WTC11 (cell line): ENCODE data around the gene KIF3A. TPM values are rescaled to one million over a fixed set of nuclear protein-coding genes. Genes with fewer than 3 reads are reported as not detected.

Experiments used
- ATAC-seq: fragments of 200-7000 bp; cut with Tn5 transposase; 2 replicates; pipeline ENCODE4 v1.10.0; 2021; ENCODE audit warnings: mild to moderate bottlenecking, moderate library complexity
- CTCF ChIA-PET: fragments of 300-600 bp; sonication (Branson Sonifier 250); formaldehyde crosslinking; loops from one replicate; lab custom pipeline; 2021; ENCODE audit warnings: antibody characterized with exemption; lab: Charles Lee
- POLR2A ChIA-PET: fragments of 350-600 bp; sonication (Branson Sonifier 250); formaldehyde crosslinking; loops from one replicate; lab custom pipeline; 2021; ENCODE audit warnings: antibody characterized with exemption; lab: Charles Lee
- DNase-seq: peaks from one replicate; pipeline ENCODE4 v3.0.0; 2021; ENCODE audit warnings: low spot score
- H3K27ac Mint-ChIP-seq: 2 replicates; pipeline ENCODE4 v1.8.0; 2021; ENCODE audit warnings: mixed read lengths
- H3K27me3 Mint-ChIP-seq: 2 replicates; pipeline ENCODE4 v1.8.0; 2021; ENCODE audit warnings: low read depth, mild to moderate bottlenecking, moderate library complexity, mixed read lengths
- H3K36me3 Mint-ChIP-seq: 2 replicates; pipeline ENCODE4 v1.8.0; 2021; ENCODE audit warnings: mixed read lengths
- H3K4me1 Mint-ChIP-seq: 2 replicates; pipeline ENCODE4 v1.8.0; 2022; ENCODE audit warnings: mixed read lengths
- H3K4me3 Mint-ChIP-seq: 2 replicates; pipeline ENCODE4 v1.8.0; 2021; ENCODE audit warnings: mild to moderate bottlenecking, moderate library complexity, mixed read lengths
- H3K9me3 Mint-ChIP-seq: 2 replicates; pipeline ENCODE4 v1.8.0; 2021; ENCODE audit warnings: mixed read lengths
- AR ChIP-seq: fragments of 250-450 bp; sonication (Bioruptor Pico); IDR thresholded peaks from 2 replicates; pipeline ENCODE4 v1.9.0; 2021; ENCODE audit warnings: mild to moderate bottlenecking
- ATF1 ChIP-seq: sonication (generic); formaldehyde crosslinking; IDR thresholded peaks from 2 replicates; pipeline ENCODE4 v1.8.1; 2023; ENCODE audit warnings: mild to moderate bottlenecking, moderate library complexity, missing genetic modification reagents
- CDX4 ChIP-seq: fragments of 250-450 bp; sonication (Bioruptor Pico); IDR thresholded peaks from 2 replicates; pipeline ENCODE4 v1.9.0; 2021; ENCODE audit warnings: moderate library complexity, mild to moderate bottlenecking, inconsistent platforms, borderline replicate concordance
- ESRRA ChIP-seq: sonication (generic); formaldehyde crosslinking; IDR thresholded peaks from 2 replicates; pipeline ENCODE4 v1.8.1; 2022; ENCODE audit warnings: mild to moderate bottlenecking, missing genetic modification reagents, borderline replicate concordance
- GRHL2 ChIP-seq: fragments of 250-450 bp; sonication (Bioruptor Pico); IDR thresholded peaks from 2 replicates; pipeline ENCODE4 v1.8.0; 2022; ENCODE audit warnings: mild to moderate bottlenecking, moderate library complexity; ENCODE audit not compliant: insufficient replicate concordance, severe bottlenecking
- IRF1 ChIP-seq: sonication (generic); formaldehyde crosslinking; IDR thresholded peaks from 2 replicates; pipeline ENCODE4 v1.8.0; 2023; ENCODE audit warnings: missing genetic modification reagents
- JUN ChIP-seq: sonication (generic); formaldehyde crosslinking; IDR thresholded peaks from 2 replicates; pipeline ENCODE4 v1.8.0; 2023; ENCODE audit warnings: mild to moderate bottlenecking, missing genetic modification reagents
- NFATC4 ChIP-seq: fragments of 250-450 bp; sonication (Bioruptor Pico); IDR thresholded peaks from 2 replicates; pipeline ENCODE4 v1.9.0; 2021; ENCODE audit warnings: mild to moderate bottlenecking
- NFYB ChIP-seq: sonication (generic); formaldehyde crosslinking; conservative IDR thresholded peaks from 2 replicates; pipeline ENCODE4 v1.8.0; 2022; ENCODE audit warnings: low read depth, missing genetic modification reagents
- NR3C1 ChIP-seq: sonication (generic); formaldehyde crosslinking; conservative IDR thresholded peaks from 2 replicates; pipeline ENCODE4 v1.8.1; 2023; ENCODE audit warnings: low read depth, mild to moderate bottlenecking, missing genetic modification reagents
- PRDM15 ChIP-seq: sonication (generic); formaldehyde crosslinking; IDR thresholded peaks from 2 replicates; pipeline ENCODE4 v1.8.0; 2022; ENCODE audit warnings: missing genetic modification reagents
- PREB ChIP-seq: sonication (generic); formaldehyde crosslinking; IDR thresholded peaks from 2 replicates; pipeline ENCODE4 v1.8.1; 2022; ENCODE audit warnings: mild to moderate bottlenecking, missing genetic modification reagents, moderate library complexity, borderline replicate concordance
- TCF7 ChIP-seq: sonication (generic); formaldehyde crosslinking; IDR thresholded peaks from 2 replicates; pipeline ENCODE4 v1.8.0; 2022; ENCODE audit warnings: mild to moderate bottlenecking, low read depth, missing genetic modification reagents, moderate library complexity
- ZBTB21 ChIP-seq: sonication (generic); formaldehyde crosslinking; IDR thresholded peaks from 2 replicates; pipeline ENCODE4 v1.8.1; 2023; ENCODE audit warnings: mild to moderate bottlenecking, missing genetic modification reagents, borderline replicate concordance
- ZNF121 ChIP-seq: sonication (generic); formaldehyde crosslinking; IDR thresholded peaks from 2 replicates; pipeline ENCODE4 v1.8.0; 2023; ENCODE audit warnings: missing genetic modification reagents
- ZNF219 ChIP-seq: sonication (generic); formaldehyde crosslinking; IDR thresholded peaks from 2 replicates; pipeline ENCODE4 v1.8.0; 2023; ENCODE audit warnings: missing genetic modification reagents, mild to moderate bottlenecking, borderline replicate concordance
- ZNF232 ChIP-seq: sonication (generic); formaldehyde crosslinking; IDR thresholded peaks from 2 replicates; pipeline ENCODE4 v1.8.0; 2022; ENCODE audit warnings: mild to moderate bottlenecking, missing genetic modification reagents
- ZNF263 ChIP-seq: sonication (generic); formaldehyde crosslinking; IDR thresholded peaks from 2 replicates; pipeline ENCODE4 v1.8.1; 2022; ENCODE audit warnings: low read depth, mild to moderate bottlenecking, moderate library complexity, missing genetic modification reagents
- ZNF396 ChIP-seq: fragments of 250-450 bp; sonication (Bioruptor Pico); IDR thresholded peaks from 2 replicates; pipeline ENCODE4 v1.8.0; 2021; ENCODE audit warnings: mild to moderate bottlenecking, moderate library complexity, borderline replicate concordance
- ZNF512 ChIP-seq: sonication (generic); formaldehyde crosslinking; IDR thresholded peaks from 2 replicates; pipeline ENCODE4 v1.8.1; 2022; ENCODE audit warnings: missing genetic modification reagents, borderline replicate concordance
- total RNA-seq: library from RNA; stranded (reverse); gene quantifications from 3 replicates; pipeline ENCODE4 v1.2.3, GENCODE V29; 2021
- TF ChIP-seq, protein P1 (sequence below): sonication (generic); formaldehyde crosslinking; IDR thresholded peaks from 2 replicates; pipeline ENCODE4 v1.8.1; 2023; ENCODE audit warnings: mild to moderate bottlenecking, missing genetic modification reagents
- TF ChIP-seq, protein P2 (sequence below): fragments of 200-600 bp; IDR thresholded peaks from 2 replicates; pipeline ENCODE4 v1.8.0; 2022; ENCODE audit warnings: antibody characterized with exemption

KIF3A gene
- total RNA-seq, 1 experiment from 2014 or later: 10.1 TPM

DNA sequence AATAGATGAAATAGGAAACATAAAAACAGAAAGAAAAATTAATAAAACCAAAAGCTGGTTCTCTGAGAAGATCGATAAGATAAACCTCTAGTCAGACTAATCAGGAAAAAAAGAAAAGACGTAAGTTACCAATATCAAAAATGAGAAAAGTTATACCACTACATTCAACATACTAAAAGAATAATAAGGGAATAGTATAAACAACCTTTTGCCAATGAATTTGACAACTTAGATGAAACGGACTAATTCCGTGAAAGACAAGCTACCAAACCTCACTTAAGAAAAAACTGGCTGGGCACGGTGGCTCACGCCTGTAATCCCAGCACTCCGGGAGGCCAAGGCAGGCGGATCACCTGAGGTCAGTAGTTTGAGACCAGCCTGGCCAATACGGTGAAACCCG is 7.5 kb downstream of the KIF3A start:
- H3K9me3 Mint-ChIP-seq: no peaks in the 10 kb centered on the region
- no peaks in the 10 kb centered on the region for H3K27me3 Mint-ChIP-seq
- H3K27ac Mint-ChIP-seq: no peak overlapping the region
- H3K36me3 Mint-ChIP-seq: no peaks in the 10 kb centered on the region
- CTCF ChIA-PET: interaction anchor here (1.0 kb wide), 2 partner anchors 18 to 25 kb away, joined by 3 to 5 read pairs; partner anchors contain the start of gene CCNI2
- TF ChIP-seq TCF7 (CRISPR knock-in tag): no peak
- TF ChIP-seq ZNF232: no peak
- TF ChIP-seq, protein P1, sequence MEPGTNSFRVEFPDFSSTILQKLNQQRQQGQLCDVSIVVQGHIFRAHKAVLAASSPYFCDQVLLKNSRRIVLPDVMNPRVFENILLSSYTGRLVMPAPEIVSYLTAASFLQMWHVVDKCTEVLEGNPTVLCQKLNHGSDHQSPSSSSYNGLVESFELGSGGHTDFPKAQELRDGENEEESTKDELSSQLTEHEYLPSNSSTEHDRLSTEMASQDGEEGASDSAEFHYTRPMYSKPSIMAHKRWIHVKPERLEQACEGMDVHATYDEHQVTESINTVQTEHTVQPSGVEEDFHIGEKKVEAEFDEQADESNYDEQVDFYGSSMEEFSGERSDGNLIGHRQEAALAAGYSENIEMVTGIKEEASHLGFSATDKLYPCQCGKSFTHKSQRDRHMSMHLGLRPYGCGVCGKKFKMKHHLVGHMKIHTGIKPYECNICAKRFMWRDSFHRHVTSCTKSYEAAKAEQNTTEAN (CRISPR knock-in tag): no peak
- TF ChIP-seq NFATC4 (CRISPR knock-in tag): no peak
- TF ChIP-seq ATF1 (CRISPR knock-in tag): no peak
- no peak for TF ChIP-seq ZNF396 (CRISPR knock-in tag)
- no peak for TF ChIP-seq ZBTB21 (CRISPR knock-in tag)
- no peak for TF ChIP-seq ZNF263 (CRISPR knock-in tag)
- TF ChIP-seq ZNF121 (CRISPR knock-in tag): no peak
- no peak for TF ChIP-seq ESRRA (CRISPR knock-in tag)
- TF ChIP-seq ZNF219 (CRISPR knock-in tag): no peak
- no peak for TF ChIP-seq NR3C1 (CRISPR knock-in tag)
- TF ChIP-seq, all 79 proteins: peak for 0
- H3K4me1 Mint-ChIP-seq: no peaks in the 10 kb centered on the region
- POLR2A ChIA-PET: no interaction called here
- DNase-seq: no peak
- no peak for ATAC-seq
- no peak overlapping the region for H3K4me3 Mint-ChIP-seq

GRCh38 chr5:132725745-132726144 is 11.6 kb downstream of the KIF3A start:
- Mint-ChIP-seq H3K9me3 (peaks cover 6% of the 10 kb centered on the region; the same call in 1 of the 2 replicates), H3K4me3 (no peak overlapping the region), H3K27ac (no peak overlapping the region), H3K4me1 (no peaks in the 10 kb centered on the region), H3K27me3 (no peaks in the 10 kb centered on the region), H3K36me3 (peaks cover 6% of the 10 kb centered on the region)
- no peak for DNase-seq
- no peak for ATAC-seq
- POLR2A ChIA-PET: no interaction called here
- CTCF ChIA-PET: no interaction called here
- TF ChIP-seq ZNF512 (CRISPR knock-in tag) (no peak), AR (CRISPR knock-in tag) (no peak), IRF1 (CRISPR knock-in tag) (no peak), PRDM15 (CRISPR knock-in tag) (no peak), NFYB (CRISPR knock-in tag) (no peak), PREB (CRISPR knock-in tag) (no peak), CDX4 (no peak), GRHL2 (CRISPR knock-in tag) (no peak), JUN (CRISPR knock-in tag) (no peak), ATF1 (CRISPR knock-in tag) (no peak)
- TF ChIP-seq, protein P2, sequence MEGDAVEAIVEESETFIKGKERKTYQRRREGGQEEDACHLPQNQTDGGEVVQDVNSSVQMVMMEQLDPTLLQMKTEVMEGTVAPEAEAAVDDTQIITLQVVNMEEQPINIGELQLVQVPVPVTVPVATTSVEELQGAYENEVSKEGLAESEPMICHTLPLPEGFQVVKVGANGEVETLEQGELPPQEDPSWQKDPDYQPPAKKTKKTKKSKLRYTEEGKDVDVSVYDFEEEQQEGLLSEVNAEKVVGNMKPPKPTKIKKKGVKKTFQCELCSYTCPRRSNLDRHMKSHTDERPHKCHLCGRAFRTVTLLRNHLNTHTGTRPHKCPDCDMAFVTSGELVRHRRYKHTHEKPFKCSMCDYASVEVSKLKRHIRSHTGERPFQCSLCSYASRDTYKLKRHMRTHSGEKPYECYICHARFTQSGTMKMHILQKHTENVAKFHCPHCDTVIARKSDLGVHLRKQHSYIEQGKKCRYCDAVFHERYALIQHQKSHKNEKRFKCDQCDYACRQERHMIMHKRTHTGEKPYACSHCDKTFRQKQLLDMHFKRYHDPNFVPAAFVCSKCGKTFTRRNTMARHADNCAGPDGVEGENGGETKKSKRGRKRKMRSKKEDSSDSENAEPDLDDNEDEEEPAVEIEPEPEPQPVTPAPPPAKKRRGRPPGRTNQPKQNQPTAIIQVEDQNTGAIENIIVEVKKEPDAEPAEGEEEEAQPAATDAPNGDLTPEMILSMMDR: no peak
